Measurements from ENCODE around the gene EEFSEC. TPM values are rescaled to one million over a fixed set of nuclear protein-coding genes. Genes with fewer than 3 reads are reported as not detected.
A peak's percentile ranks its signal among the peaks of the same experiment; 100 is the strongest.

The EEFSEC gene
- total and polyA plus RNA-seq, 10 donors, result 8.5 to 19.2 (median 14.2) TPM

DNA sequence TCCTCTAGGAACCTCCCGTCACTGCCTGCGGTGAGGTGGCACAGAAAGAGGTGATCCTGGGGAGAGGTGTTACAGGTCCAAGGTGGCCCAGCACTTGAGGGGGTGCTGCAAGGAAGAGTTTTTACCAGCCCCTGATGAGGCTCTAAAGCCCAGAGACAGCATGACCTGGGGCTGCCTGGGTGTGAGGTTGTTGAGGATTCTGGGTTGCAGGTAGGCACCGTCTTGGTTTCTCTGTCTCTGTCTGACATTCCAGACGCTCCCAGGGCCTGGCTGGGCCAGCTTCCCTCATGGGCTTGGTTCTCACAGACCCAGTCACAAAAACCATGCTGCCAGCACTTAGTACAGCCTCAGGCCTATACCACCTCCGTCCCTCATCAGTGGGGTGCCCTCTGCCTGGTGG is 282.3 kb downstream of the EEFSEC start:
- no peaks in the 10 kb centered on the region for H3K36me3 ChIP-seq
- intact Hi-C loops (cut with DNase I; ENCODE audit: low total_unique reads), result no loop called here
- no peak for TF ChIP-seq POLR2AphosphoS5 (IDR thresholded peaks at IDR 0.05)
- no peak for TF ChIP-seq CTCF (IDR thresholded peaks at IDR 0.05 in 8 of 11, conservative IDR thresholded peaks at IDR 0.05 in 3 of 11)
- no peak for TF ChIP-seq POLR2A (IDR thresholded peaks at IDR 0.05)
- H3K27me3 ChIP-seq (replicated peaks in 1 of 7), result peaks cover 3 to 73% (median 19%) of the 10 kb centered on the region in 7 donors
- no peak overlapping the region for H3K4me3 ChIP-seq
- H3K27ac ChIP-seq, result no peak overlapping the region
- no peaks in the 10 kb centered on the region for H3K9me3 ChIP-seq
- H3K4me1 ChIP-seq, result peaks cover 0 to 15% (median 11%) of the 10 kb centered on the region in 6 donors
- no peak for DNase-seq
- 79 to 93% (median 90%) methylated on average over 3 to 5 of the region's 5 CpGs for WGBS, 5 donors

GRCh38 chr3:128436214-128436613 is 282.9 kb downstream of the EEFSEC start:
- H3K27ac ChIP-seq, result no peak overlapping the region
- no peak for DNase-seq
- H3K4me1 ChIP-seq, result peaks cover 0 to 15% (median 11%) of the 10 kb centered on the region in 6 donors
- intact Hi-C loops (cut with DNase I; ENCODE audit: low total_unique reads), result no loop called here
- H3K27me3 ChIP-seq (replicated peaks in 1 of 7), result peaks cover 3 to 67% (median 19%) of the 10 kb centered on the region in 7 donors
- H3K9me3 ChIP-seq, result no peaks in the 10 kb centered on the region
- no peaks in the 10 kb centered on the region for H3K36me3 ChIP-seq
- WGBS, 5 donors, result 78 to 99% (median 90%) methylated on average over 3 of the region's 3 CpGs
- H3K4me3 ChIP-seq, result no peak overlapping the region
- TF ChIP-seq CTCF (IDR thresholded peaks at IDR 0.05 in 8 of 11, conservative IDR thresholded peaks at IDR 0.05 in 3 of 11) (no peak), POLR2A (IDR thresholded peaks at IDR 0.05) (no peak), POLR2AphosphoS5 (IDR thresholded peaks at IDR 0.05) (no peak)

- intact Hi-C loops (cut with DNase I; ENCODE audit: low total_unique reads), result no loop called here
- WGBS, 5 donors, result 76 to 84% (median 78%) methylated on average over 5 to 6 of the region's 6 CpGs
- H3K36me3 ChIP-seq, result no peaks in the 10 kb centered on the region
- no peak overlapping the region for H3K27ac ChIP-seq
- H3K9me3 ChIP-seq, result no peaks in the 10 kb centered on the region
- no peaks in the 10 kb centered on the region for H3K4me1 ChIP-seq
- TF ChIP-seq POLR2AphosphoS5 (IDR thresholded peaks at IDR 0.05) (no peak), POLR2A (IDR thresholded peaks at IDR 0.05) (no peak), CTCF (IDR thresholded peaks at IDR 0.05 in 8 of 11, conservative IDR thresholded peaks at IDR 0.05 in 3 of 11) (peak in 4 of 11 experiments; percentile 21 to 36 (median 23))
- H3K27me3 ChIP-seq (replicated peaks in 1 of 7), result peaks cover 0 to 51% (median 0%) of the 10 kb centered on the region in 7 donors
- DNase-seq, result no peak
- H3K4me3 ChIP-seq, result no peak overlapping the region
These were observed 285.3 kb downstream of the EEFSEC start for GRCh38 chr3:128438488-128439072.

- H3K27ac ChIP-seq, result no peak overlapping the region
- DNase-seq, result no peak
- peaks cover 0 to 45% (median 0%) of the 10 kb centered on the region in 7 donors for H3K27me3 ChIP-seq (replicated peaks in 1 of 7)
- TF ChIP-seq POLR2A (IDR thresholded peaks at IDR 0.05) (no peak), POLR2AphosphoS5 (IDR thresholded peaks at IDR 0.05) (no peak), CTCF (IDR thresholded peaks at IDR 0.05 in 8 of 11, conservative IDR thresholded peaks at IDR 0.05 in 3 of 11) (no peak)
- intact Hi-C loops (cut with DNase I; ENCODE audit: low total_unique reads), result no loop called here
- 53 to 89% (median 76%) methylated on average over 2 to 3 of the region's 3 CpGs for WGBS, 5 donors
- no peaks in the 10 kb centered on the region for H3K4me1 ChIP-seq
- no peak overlapping the region for H3K4me3 ChIP-seq
- H3K36me3 ChIP-seq, result no peaks in the 10 kb centered on the region
- no peaks in the 10 kb centered on the region for H3K9me3 ChIP-seq
These were observed 285.9 kb downstream of the EEFSEC start for GRCh38 chr3:128439226-128439625.
